Stomach (tissue), 9 donors: ENCODE data around the gene TNRC6B. TPM values are rescaled to one million over a fixed set of nuclear protein-coding genes. Genes with fewer than 3 reads are reported as not detected.
A peak's percentile ranks its signal among the peaks of the same experiment; 100 is the strongest.

Experiments used
- DNase-seq, 2 donors: peaks; one replicate each; pipeline versions ENCODE4 v3.0.0 to v3.0.0-alpha.2; 2013 to 2019
- H3K27ac ChIP-seq, 5 donors: fragments of 200-600 bp in 4 of 5; sonication (generic) in 4 of 5; one replicate each; pipeline ENCODE4 v1.5.1; 2013 to 2019; ENCODE audit warnings: mild to moderate bottlenecking in 1 of 5, moderate library complexity in 1 of 5
- H3K27me3 ChIP-seq, 3 donors: fragments of 200-600 bp; sonication (generic); one replicate each; pipeline ENCODE4 v1.5.1; 2017 to 2019; ENCODE audit warnings: mixed run types in 1 of 3
- H3K36me3 ChIP-seq, 4 donors: fragments of 200-600 bp; sonication (generic); 1 replicate in 3 of 4; 2 replicates in 1 of 4; pipeline ENCODE4 v1.5.1; 2016 to 2019
- H3K4me1 ChIP-seq, 4 donors: fragments of 200-600 bp; sonication (generic); one replicate each; pipeline ENCODE4 v1.5.1; 2016 to 2019
- H3K4me3 ChIP-seq, 4 donors: fragments of 200-600 bp; sonication (generic) in 3 of 4; one replicate each; pipeline ENCODE4 v1.5.1; 2016 to 2019; ENCODE audit warnings: mild to moderate bottlenecking in 1 of 4
- H3K9me3 ChIP-seq, 4 donors: fragments of 200-600 bp; sonication (generic); one replicate each; pipeline ENCODE4 v1.5.1; 2016 to 2019
- EP300 ChIP-seq: sonication (generic); formaldehyde crosslinking; IDR thresholded peaks from one replicate; pipeline ENCODE4 v1.6.1; 2017; ENCODE audit warnings: antibody characterized with exemption
- POLR2A ChIP-seq, 4 donors: fragments of 450-650 bp; IDR thresholded peaks; one replicate each; pipeline ENCODE4 v1.6.1; 2016; ENCODE audit warnings: antibody characterized with exemption in 4 of 4, control low read depth in 2 of 4, mild to moderate bottlenecking in 1 of 4, moderate library complexity in 1 of 4
- POLR2AphosphoS5 ChIP-seq, 3 donors: sonication (generic); formaldehyde crosslinking; IDR thresholded peaks; one replicate each; pipeline ENCODE4 v1.6.1; 2016; ENCODE audit warnings: antibody characterized with exemption in 3 of 3
- WGBS, 5 donors: extraction: QIAGEN DNeasy Blood & Tissue Kit in 3 of 5; methylation state at CpG; one replicate each; pipeline versions ENCODE4 v1.1.5 to v1.1.7; 2013 to 2018; 5-methylcytosine and 5-hydroxymethylcytosine counted together
- intact Hi-C: fragments of 100-400 bp; cut with DNase I; formaldehyde crosslinking; loops from one replicate; pipeline ENCODE4 v1.15.1; 2023; ENCODE audit warnings: low total_unique reads
- polyA plus RNA-seq, 3 donors: library from polyadenylated mRNA; stranded (reverse); fragments of 200-250 nt; gene quantifications; one replicate each; pipeline ENCODE4 v1.2.3, GENCODE V29; 2013
- total RNA-seq, 5 donors: library from RNA; depleted of rRNA; stranded (reverse); fragments of >200 nt; gene quantifications; one replicate each; pipeline versions ENCODE4 v1.1.0 to v1.2.3, GENCODE V29; 2014 to 2016
- TF ChIP-seq, protein P1 (sequence below), 7 experiments: fragments of 450-650 bp in 4 of 7; fragments of 200-600 bp in 3 of 7; sonication (generic) in 3 of 7; IDR thresholded peaks; one replicate each; pipeline ENCODE4 v1.5.1; 2016 to 2019; ENCODE audit warnings: antibody characterized with exemption in 7 of 7, control low read depth in 2 of 7, mild to moderate bottlenecking in 1 of 7
- donor health status: healthy with polysubstance abuse.
- donor health status: Bipolar disorder and iron deficiency.
- donor health status: healthy.

The TNRC6B gene
- total and polyA plus RNA-seq, 8 donors, result 0.88 to 316 (median 18.0) TPM

DNA sequence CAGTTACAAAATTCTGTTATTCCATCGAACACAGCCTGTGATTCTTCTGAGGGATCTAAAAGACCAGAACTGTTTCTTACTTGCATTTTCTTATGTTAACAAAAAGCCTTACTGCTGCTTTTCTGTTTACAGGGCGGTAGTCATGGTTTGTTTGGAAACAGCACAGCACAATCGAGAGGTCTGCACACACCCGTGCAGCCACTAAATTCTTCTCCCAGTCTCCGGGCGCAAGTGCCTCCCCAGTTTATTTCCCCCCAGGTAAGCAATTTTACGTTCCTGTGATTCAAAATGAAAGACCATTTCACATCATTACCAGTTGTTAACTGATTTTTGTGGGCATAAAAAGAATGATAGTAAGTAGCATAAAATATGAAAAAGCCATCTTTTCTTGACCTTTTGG, 107.8 kb downstream of the TNRC6B start:
- 68 to 80% (median 72%) methylated on average over 7 of the region's 7 CpGs for WGBS, 5 donors
- Histone ChIP-seq H3K27ac (no peak overlapping the region), H3K27me3 (no peaks in the 10 kb centered on the region), H3K4me1 (no peaks in the 10 kb centered on the region), H3K4me3 (no peak overlapping the region), H3K9me3 (no peaks in the 10 kb centered on the region), H3K36me3 (peaks cover 31 to 83% (median 79%) of the 10 kb centered on the region in 4 donors)
- DNase-seq, result no peak
- intact Hi-C loops, result no loop called here
- no peak for TF ChIP-seq POLR2AphosphoS5 (IDR thresholded peaks at IDR 0.05)

DNA sequence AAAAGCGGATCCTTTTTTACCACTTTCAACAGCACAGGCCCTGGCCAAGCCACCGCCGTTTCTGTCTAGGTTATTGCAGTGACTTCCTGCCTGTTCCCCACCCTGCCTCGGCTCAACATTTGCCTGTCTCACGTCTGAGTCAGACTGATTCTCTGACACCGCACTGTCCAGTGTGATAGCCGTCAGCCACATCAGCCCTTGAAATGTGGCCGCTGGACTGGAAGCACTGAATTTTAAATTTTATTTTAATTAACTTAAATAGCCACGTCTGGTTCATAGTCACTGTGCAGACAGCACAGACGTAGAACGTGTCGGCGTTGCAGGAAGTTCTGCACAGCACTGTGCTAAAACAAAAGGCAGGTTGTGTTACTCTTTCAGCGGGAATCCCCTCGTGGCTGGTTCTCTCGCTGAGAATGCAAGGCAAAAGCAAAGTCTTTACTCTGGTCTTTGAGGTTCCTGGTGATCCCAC, 112.3 kb downstream of the TNRC6B start:
- H3K27ac ChIP-seq, result peak overlapping the region in 2 of 5 donors; percentile 46 to 48
- no peak overlapping the region for H3K4me3 ChIP-seq
- intact Hi-C loops, result no loop called here
- no peaks in the 10 kb centered on the region for H3K4me1 ChIP-seq
- peak; percentile 30 to 33 for DNase-seq
- no peaks in the 10 kb centered on the region for H3K27me3 ChIP-seq
- 58 to 80% (median 72%) methylated on average over 16 of the region's 16 CpGs for WGBS, 5 donors
- H3K36me3 ChIP-seq, result peaks cover 31 to 99% (median 94%) of the 10 kb centered on the region in 4 donors
- TF ChIP-seq, protein P1, sequence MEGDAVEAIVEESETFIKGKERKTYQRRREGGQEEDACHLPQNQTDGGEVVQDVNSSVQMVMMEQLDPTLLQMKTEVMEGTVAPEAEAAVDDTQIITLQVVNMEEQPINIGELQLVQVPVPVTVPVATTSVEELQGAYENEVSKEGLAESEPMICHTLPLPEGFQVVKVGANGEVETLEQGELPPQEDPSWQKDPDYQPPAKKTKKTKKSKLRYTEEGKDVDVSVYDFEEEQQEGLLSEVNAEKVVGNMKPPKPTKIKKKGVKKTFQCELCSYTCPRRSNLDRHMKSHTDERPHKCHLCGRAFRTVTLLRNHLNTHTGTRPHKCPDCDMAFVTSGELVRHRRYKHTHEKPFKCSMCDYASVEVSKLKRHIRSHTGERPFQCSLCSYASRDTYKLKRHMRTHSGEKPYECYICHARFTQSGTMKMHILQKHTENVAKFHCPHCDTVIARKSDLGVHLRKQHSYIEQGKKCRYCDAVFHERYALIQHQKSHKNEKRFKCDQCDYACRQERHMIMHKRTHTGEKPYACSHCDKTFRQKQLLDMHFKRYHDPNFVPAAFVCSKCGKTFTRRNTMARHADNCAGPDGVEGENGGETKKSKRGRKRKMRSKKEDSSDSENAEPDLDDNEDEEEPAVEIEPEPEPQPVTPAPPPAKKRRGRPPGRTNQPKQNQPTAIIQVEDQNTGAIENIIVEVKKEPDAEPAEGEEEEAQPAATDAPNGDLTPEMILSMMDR (IDR thresholded peaks at IDR 0.05), result no peak
- TF ChIP-seq POLR2A (IDR thresholded peaks at IDR 0.05) (no peak), EP300 (no peak), POLR2AphosphoS5 (IDR thresholded peaks at IDR 0.05) (no peak)
- no peaks in the 10 kb centered on the region for H3K9me3 ChIP-seq

DNA sequence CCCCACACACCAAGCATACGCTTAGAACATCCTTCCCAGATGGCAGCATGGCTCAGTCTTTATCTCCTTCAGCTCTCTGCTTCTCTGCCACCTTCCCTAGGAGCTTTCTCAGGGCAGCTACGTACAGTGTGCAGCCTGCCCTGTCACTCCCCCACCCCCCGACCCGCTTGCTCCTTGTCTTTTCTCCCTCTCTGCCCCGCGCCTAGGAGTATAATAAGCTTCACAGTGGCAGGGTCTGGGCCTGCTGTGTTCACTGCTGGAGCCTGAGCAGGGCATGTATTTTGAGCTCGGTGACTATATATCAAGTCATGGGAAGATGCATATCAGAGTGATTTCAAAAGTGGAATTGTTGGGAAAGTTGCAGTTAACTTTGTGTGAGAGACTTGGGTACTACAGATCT, 112.8 kb downstream of the TNRC6B start:
- Histone ChIP-seq H3K36me3 (peaks cover 29 to 99% (median 94%) of the 10 kb centered on the region in 4 donors), H3K4me3 (no peak overlapping the region), H3K4me1 (no peaks in the 10 kb centered on the region), H3K9me3 (no peaks in the 10 kb centered on the region), H3K27ac (peak overlapping the region in 2 of 5 donors; percentile 46 to 48), H3K27me3 (no peaks in the 10 kb centered on the region)
- no peak for DNase-seq
- intact Hi-C loops, result no loop called here
- TF ChIP-seq, protein P1 (IDR thresholded peaks at IDR 0.05), result no peak
- TF ChIP-seq POLR2AphosphoS5 (IDR thresholded peaks at IDR 0.05), result no peak
- no peak for TF ChIP-seq EP300
- no peak for TF ChIP-seq POLR2A (IDR thresholded peaks at IDR 0.05)
- 89 to 91% (median 90%) methylated on average over 7 of the region's 7 CpGs for WGBS, 5 donors

DNA sequence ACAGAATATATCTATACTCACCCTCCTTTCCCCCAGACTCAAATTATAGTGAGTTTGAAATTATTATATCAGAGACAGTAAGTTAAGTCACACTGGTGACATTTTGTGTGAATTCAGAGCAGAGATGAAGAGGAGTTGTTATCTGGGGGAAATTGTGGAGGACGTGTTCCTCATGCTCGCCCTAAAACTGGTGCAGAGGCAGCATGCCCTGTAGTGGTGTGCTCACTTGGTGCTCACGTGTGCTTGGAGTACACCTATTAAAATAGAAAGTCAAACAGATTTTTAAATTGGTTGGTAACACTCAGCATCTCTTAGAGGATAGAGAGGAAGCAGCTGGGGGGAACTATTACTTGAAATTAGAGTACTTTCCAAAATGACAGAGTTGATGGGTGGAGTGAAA, 117.0 kb downstream of the TNRC6B start:
- 93 to 97% (median 95%) methylated on average over 3 of the region's 3 CpGs for WGBS, 5 donors
- H3K4me3 ChIP-seq, result no peak overlapping the region
- no peak overlapping the region for H3K27ac ChIP-seq
- intact Hi-C loops, result no loop called here
- H3K4me1 ChIP-seq, result peaks cover 0 to 5% (median 2%) of the 10 kb centered on the region in 4 donors
- H3K9me3 ChIP-seq, result no peaks in the 10 kb centered on the region
- DNase-seq, result no peak
- peaks cover 3 to 95% (median 86%) of the 10 kb centered on the region in 4 donors for H3K36me3 ChIP-seq
- no peak for TF ChIP-seq POLR2AphosphoS5 (IDR thresholded peaks at IDR 0.05)
- TF ChIP-seq POLR2A (IDR thresholded peaks at IDR 0.05), result no peak
- TF ChIP-seq EP300, result no peak
- TF ChIP-seq, protein P1 (IDR thresholded peaks at IDR 0.05), result no peak
- no peaks in the 10 kb centered on the region for H3K27me3 ChIP-seq

DNA sequence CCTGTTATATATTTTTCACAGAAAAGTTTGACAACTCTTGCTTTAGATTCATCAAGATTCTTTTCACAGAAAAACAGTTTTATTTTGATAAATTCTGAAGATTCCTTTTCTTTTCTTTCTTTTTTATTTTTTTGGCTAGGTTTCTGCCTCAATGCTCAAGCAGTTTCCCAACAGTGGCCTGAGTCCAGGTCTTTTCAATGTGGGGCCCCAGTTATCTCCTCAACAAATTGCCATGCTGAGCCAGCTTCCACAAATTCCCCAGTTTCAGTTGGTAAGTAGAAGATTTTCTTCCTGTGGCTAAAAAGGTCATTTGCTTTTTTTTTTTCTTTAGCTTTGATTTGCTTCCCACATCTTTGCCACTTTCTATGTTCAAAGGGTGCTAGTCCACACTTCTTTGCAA, 122.6 kb downstream of the TNRC6B start:
- intact Hi-C loops, result no loop called here
- H3K4me1 ChIP-seq, result peaks cover 0 to 10% (median 3%) of the 10 kb centered on the region in 4 donors
- H3K27me3 ChIP-seq, result no peaks in the 10 kb centered on the region
- TF ChIP-seq EP300, result no peak
- no peak for TF ChIP-seq POLR2A (IDR thresholded peaks at IDR 0.05)
- no peak for TF ChIP-seq POLR2AphosphoS5 (IDR thresholded peaks at IDR 0.05)
- TF ChIP-seq, protein P1 (IDR thresholded peaks at IDR 0.05), result no peak
- no peak for DNase-seq
- no peaks in the 10 kb centered on the region for H3K9me3 ChIP-seq
- H3K27ac ChIP-seq, result no peak overlapping the region
- H3K36me3 ChIP-seq, result peaks cover 24 to 93% (median 78%) of the 10 kb centered on the region in 4 donors
- no peak overlapping the region for H3K4me3 ChIP-seq
